Astrocyte (in vitro differentiated cells and primary cell): ENCODE results near the gene BNIP5. TPM values are rescaled to one million over a fixed set of nuclear protein-coding genes. Genes with fewer than 3 reads are reported as not detected.
A peak's percentile ranks its signal among the peaks of the same experiment; 100 is the strongest.

Experiments
- DNase-seq: peaks from one replicate; pipeline ENCODE4 v3.0.0-alpha.2; 2010; ENCODE audit warnings: low read depth
- FAIRE-seq: peaks from 2 replicates; lab custom pipeline; 2011; peaks lifted over from hg19 to GRCh38; lab: Jason Lieb, UNC
- H2AFZ ChIP-seq: 2 replicates; pipeline ENCODE4 v1.6.0; 2012; ENCODE audit warnings: low read depth, low read length, inconsistent platforms
- H3K27ac ChIP-seq: 2 replicates; pipeline ENCODE4 v1.5.1; 2011; ENCODE audit warnings: low read depth, low read length, inconsistent platforms
- H3K27me3 ChIP-seq: 2 replicates; pipeline ENCODE4 v1.6.0; 2011; ENCODE audit warnings: low read length, inconsistent platforms; ENCODE audit not compliant: insufficient read depth
- H3K36me3 ChIP-seq: 2 replicates; pipeline ENCODE4 v1.5.1; 2011; ENCODE audit warnings: low read length, inconsistent platforms; ENCODE audit not compliant: insufficient read depth
- H3K4me1 ChIP-seq: 2 replicates; pipeline ENCODE4 v1.5.1; 2011; ENCODE audit warnings: low read length, inconsistent platforms; ENCODE audit not compliant: insufficient read depth
- H3K4me2 ChIP-seq: 2 replicates; pipeline ENCODE4 v1.6.0; 2012; ENCODE audit warnings: low read length, inconsistent platforms
- H3K4me3 ChIP-seq: 2 replicates; pipeline ENCODE4 v1.5.1; 2011; ENCODE audit warnings: low read depth, mild to moderate bottlenecking, low read length, inconsistent platforms; ENCODE audit not compliant: insufficient read depth
- H3K79me2 ChIP-seq: 2 replicates; pipeline ENCODE4 v1.6.0; 2012; ENCODE audit warnings: mild to moderate bottlenecking, low read length, inconsistent platforms; ENCODE audit not compliant: insufficient read depth
- H3K9ac ChIP-seq: 2 replicates; pipeline ENCODE4 v1.6.0; 2012; ENCODE audit warnings: mild to moderate bottlenecking, low read length, inconsistent platforms
- H3K9me3 ChIP-seq: 2 replicates; pipeline ENCODE4 v1.5.1; 2012; ENCODE audit warnings: low read depth, mild to moderate bottlenecking, low read length, inconsistent platforms; ENCODE audit not compliant: insufficient read depth
- H4K20me1 ChIP-seq: 2 replicates; pipeline ENCODE4 v1.6.0; 2012; ENCODE audit warnings: low read length, inconsistent platforms; ENCODE audit not compliant: insufficient read depth
- H3K27ac Mint-ChIP-seq: one replicate; pipeline ENCODE4 v1.8.0; 2021; ENCODE audit warnings: mild to moderate bottlenecking, mixed read lengths; ENCODE audit not compliant: unreplicated experiment
- H3K27me3 Mint-ChIP-seq: one replicate; pipeline ENCODE4 v1.8.0; 2021; ENCODE audit warnings: low read depth, mixed read lengths; ENCODE audit not compliant: unreplicated experiment
- H3K36me3 Mint-ChIP-seq: one replicate; pipeline ENCODE4 v1.8.0; 2021; ENCODE audit warnings: low read depth, mixed read lengths; ENCODE audit not compliant: unreplicated experiment
- H3K4me1 Mint-ChIP-seq: one replicate; pipeline ENCODE4 v1.8.0; 2021; ENCODE audit warnings: low read depth, mixed read lengths; ENCODE audit not compliant: unreplicated experiment
- H3K4me3 Mint-ChIP-seq: one replicate; pipeline ENCODE4 v1.8.0; 2021; ENCODE audit warnings: mild to moderate bottlenecking, moderate library complexity, mixed read lengths; ENCODE audit not compliant: unreplicated experiment
- H3K9me3 Mint-ChIP-seq: one replicate; pipeline ENCODE4 v1.8.0; 2021; ENCODE audit warnings: mild to moderate bottlenecking, mixed read lengths; ENCODE audit not compliant: unreplicated experiment
- CTCF ChIP-seq: IDR thresholded peaks from 2 replicates; pipeline ENCODE4 v1.5.1; 2011; ENCODE audit warnings: low read depth, mild to moderate bottlenecking, inconsistent platforms, low read length, moderate library complexity; ENCODE audit not compliant: insufficient read depth
- EZH2 ChIP-seq: IDR thresholded peaks from 2 replicates; pipeline ENCODE4 v1.6.1; 2012; ENCODE audit warnings: mild to moderate bottlenecking, low read length, inconsistent platforms; ENCODE audit not compliant: insufficient read depth
- total RNA-seq: library from RNA; stranded (reverse); gene quantifications from 2 replicates; pipeline ENCODE4 v1.2.1, GENCODE V29; 2021

Gene BNIP5
- total RNA-seq, 1 donor from 2014 or later, result not detected

GRCh38 chr6:36350082-36350481 is 13.4 kb upstream of the BNIP5 start:
- H3K9me3 Mint-ChIP-seq, result peaks cover 5% of the 10 kb centered on the region
- Histone ChIP-seq H3K9me3 (no peaks in the 10 kb centered on the region), H3K79me2 (no peaks in the 10 kb centered on the region), H3K4me1 (peaks cover 23% of the 10 kb centered on the region), H2AFZ (no peak overlapping the region), H4K20me1 (no peaks in the 10 kb centered on the region), H3K27ac (peak overlapping the region; percentile 96), H3K9ac (peak overlapping the region; percentile 63), H3K4me3 (no peak overlapping the region), H3K4me2 (peak overlapping the region; percentile 67), H3K36me3 (no peaks in the 10 kb centered on the region), H3K27me3 (no peaks in the 10 kb centered on the region)
- TF ChIP-seq EZH2 (no peak), CTCF (no peak)
- H3K4me3 Mint-ChIP-seq, result no peak overlapping the region
- H3K27ac Mint-ChIP-seq, result peak overlapping the region; percentile 98
- peak; percentile 52 for DNase-seq
- FAIRE-seq, result no peak
- H3K4me1 Mint-ChIP-seq, result peaks cover 25% of the 10 kb centered on the region
- H3K36me3 Mint-ChIP-seq, result peaks cover 2% of the 10 kb centered on the region
- H3K27me3 Mint-ChIP-seq, result no peaks in the 10 kb centered on the region

- DNase-seq (no peak), FAIRE-seq (no peak)
- no peak overlapping the region for H3K27ac ChIP-seq
- H3K27me3 ChIP-seq, result no peaks in the 10 kb centered on the region
- H3K27me3 Mint-ChIP-seq, result no peaks in the 10 kb centered on the region
- H4K20me1 ChIP-seq, result no peaks in the 10 kb centered on the region
- no peak overlapping the region for H3K4me2 ChIP-seq
- peaks cover 23% of the 10 kb centered on the region for H3K4me1 ChIP-seq
- peaks cover 25% of the 10 kb centered on the region for H3K4me1 Mint-ChIP-seq
- no peaks in the 10 kb centered on the region for H3K79me2 ChIP-seq
- no peak overlapping the region for H2AFZ ChIP-seq
- H3K4me3 ChIP-seq, result no peak overlapping the region
- peaks cover 2% of the 10 kb centered on the region for H3K36me3 Mint-ChIP-seq
- no peaks in the 10 kb centered on the region for H3K36me3 ChIP-seq
- no peak overlapping the region for H3K4me3 Mint-ChIP-seq
- no peaks in the 10 kb centered on the region for H3K9me3 ChIP-seq
- H3K9ac ChIP-seq, result no peak overlapping the region
- H3K27ac Mint-ChIP-seq, result peak overlapping the region; percentile 98
- TF ChIP-seq EZH2 (no peak), CTCF (no peak)
- peaks cover 5% of the 10 kb centered on the region for H3K9me3 Mint-ChIP-seq
Observed at GRCh38 chr6:36349240-36349639, 12.6 kb upstream of the BNIP5 start.

- TF ChIP-seq EZH2 (no peak), CTCF (no peak)
- no peak overlapping the region for H3K27ac Mint-ChIP-seq
- H3K27me3 ChIP-seq, result no peaks in the 10 kb centered on the region
- DNase-seq (peak; percentile 82), FAIRE-seq (no peak)
- H3K9me3 ChIP-seq, result no peaks in the 10 kb centered on the region
- H3K36me3 Mint-ChIP-seq, result no peaks in the 10 kb centered on the region
- H3K27me3 Mint-ChIP-seq, result peaks cover 5% of the 10 kb centered on the region
- peaks cover 23% of the 10 kb centered on the region for H3K4me1 ChIP-seq
- H3K27ac ChIP-seq, result no peak overlapping the region
- H2AFZ ChIP-seq, result no peak overlapping the region
- H3K79me2 ChIP-seq, result no peaks in the 10 kb centered on the region
- H3K4me3 Mint-ChIP-seq, result no peak overlapping the region
- H4K20me1 ChIP-seq, result no peaks in the 10 kb centered on the region
- no peaks in the 10 kb centered on the region for H3K36me3 ChIP-seq
- H3K4me1 Mint-ChIP-seq, result peaks cover 28% of the 10 kb centered on the region
- H3K9me3 Mint-ChIP-seq, result no peaks in the 10 kb centered on the region
- H3K4me3 ChIP-seq, result no peak overlapping the region
- H3K9ac ChIP-seq, result no peak overlapping the region
- H3K4me2 ChIP-seq, result no peak overlapping the region
Observed at GRCh38 chr6:36347621-36348020, 10.9 kb upstream of the BNIP5 start.
